HEK293 (cell line): Measurements from ENCODE around the gene ENDOU.
A peak's percentile ranks its signal among the peaks of the same experiment; 100 is the strongest.

Experiments
- CTCF ChIA-PET: fragments of 350-600 bp; formaldehyde crosslinking; extraction: SDS; loops from one replicate; lab custom pipeline; 2021; ENCODE audit warnings: antibody characterized with exemption; lab: Yijun Ruan, JAX
- POLR2A ChIA-PET: fragments of 300-600 bp; formaldehyde crosslinking; extraction: SDS; loops from one replicate; lab custom pipeline; 2020; ENCODE audit warnings: antibody characterized with exemption, inconsistent platforms; lab: Yijun Ruan, JAX
- H3K27ac ChIP-seq: fragments of 200-500 bp; sonication (Bioruptor generic); 2 replicates; pipeline ENCODE4 v1.5.1; 2014; ENCODE audit warnings: low read depth, low read length, control low read depth, inconsistent platforms; ENCODE audit errors: extremely low read depth
- H3K36me3 ChIP-seq, 2 experiments: fragments of 200-500 bp in 1 of 2; sonication (Bioruptor generic) in 1 of 2; 1 replicate in 1 of 2; 2 replicates in 1 of 2; pipeline ENCODE4 v1.5.1; 2014 to 2017; ENCODE audit warnings: inconsistent platforms in 2 of 2, low read length in 2 of 2; ENCODE audit not compliant: control insufficient read depth in 2 of 2, insufficient read depth in 1 of 2
- H3K4me1 ChIP-seq: fragments of 200-500 bp; sonication (Bioruptor generic); 2 replicates; pipeline ENCODE4 v1.5.1; 2014; ENCODE audit warnings: mild to moderate bottlenecking, low read length, inconsistent platforms; ENCODE audit not compliant: control insufficient read depth, insufficient read depth
- H3K4me3 ChIP-seq: 2 replicates; pipeline ENCODE4 v1.5.1; 2011; ENCODE audit warnings: low read depth, mild to moderate bottlenecking, control low read depth, low read length, moderate library complexity
- H3K9me3 ChIP-seq: fragments of 200-500 bp; sonication (Bioruptor generic); 2 replicates; pipeline ENCODE4 v1.5.1; 2014; ENCODE audit warnings: low read depth, low read length, inconsistent platforms; ENCODE audit not compliant: control insufficient read depth, insufficient read depth
- KLF16 ChIP-seq: fragments of 450-650 bp; formaldehyde crosslinking; IDR thresholded peaks from 2 replicates; pipeline ENCODE4 v1.5.1; 2017; ENCODE audit warnings: missing biosample characterization, missing genetic modification characterization
- KLF8 ChIP-seq: fragments of 450-650 bp; formaldehyde crosslinking; IDR thresholded peaks from 2 replicates; pipeline ENCODE4 v1.5.1; 2016; ENCODE audit warnings: missing biosample characterization, missing genetic modification characterization
- KLF9 ChIP-seq: fragments of 450-650 bp; formaldehyde crosslinking; IDR thresholded peaks from 2 replicates; pipeline ENCODE4 v1.5.1; 2016; ENCODE audit warnings: missing biosample characterization, missing genetic modification characterization, low read depth
- MYNN ChIP-seq: fragments of 450-650 bp; formaldehyde crosslinking; IDR thresholded peaks from 2 replicates; pipeline ENCODE4 v1.5.1; 2016; ENCODE audit warnings: missing biosample characterization, missing genetic modification characterization, borderline replicate concordance
- OVOL3 ChIP-seq: fragments of 450-650 bp; formaldehyde crosslinking; IDR thresholded peaks from 2 replicates; pipeline ENCODE4 v1.5.1; 2016; ENCODE audit warnings: missing biosample characterization, missing genetic modification characterization
- SETDB1 ChIP-seq: IDR thresholded peaks from one replicate; pipeline ENCODE4 v1.6.1; 2017; ENCODE audit warnings: mild to moderate bottlenecking, low read length, moderate library complexity, mixed read lengths; ENCODE audit not compliant: insufficient read length
- ZBTB17 ChIP-seq: fragments of 450-650 bp; formaldehyde crosslinking; IDR thresholded peaks from 2 replicates; pipeline ENCODE4 v1.5.1; 2016; ENCODE audit warnings: missing biosample characterization, missing genetic modification characterization
- ZFP69B ChIP-seq: fragments of 450-650 bp; formaldehyde crosslinking; IDR thresholded peaks from 2 replicates; pipeline ENCODE4 v1.5.1; 2016; ENCODE audit warnings: missing biosample characterization, missing genetic modification characterization
- ZNF121 ChIP-seq: fragments of 450-650 bp; formaldehyde crosslinking; IDR thresholded peaks from 2 replicates; pipeline ENCODE4 v1.5.1; 2016; ENCODE audit warnings: missing biosample characterization, missing genetic modification characterization
- ZNF133 ChIP-seq: fragments of 450-650 bp; formaldehyde crosslinking; IDR thresholded peaks from 2 replicates; pipeline ENCODE4 v1.5.1; 2016; ENCODE audit warnings: missing biosample characterization, missing genetic modification characterization
- ZNF155 ChIP-seq: fragments of 450-650 bp; formaldehyde crosslinking; IDR thresholded peaks from 2 replicates; pipeline ENCODE4 v1.5.1; 2016; ENCODE audit warnings: missing biosample characterization, missing genetic modification characterization
- ZNF350 ChIP-seq: fragments of 450-650 bp; formaldehyde crosslinking; IDR thresholded peaks from 2 replicates; pipeline ENCODE4 v1.5.0; 2017; ENCODE audit warnings: missing biosample characterization, mild to moderate bottlenecking, missing genetic modification characterization
- ZNF623 ChIP-seq: fragments of 450-650 bp; formaldehyde crosslinking; IDR thresholded peaks from 2 replicates; pipeline ENCODE4 v1.5.1; 2016; ENCODE audit warnings: missing biosample characterization, missing genetic modification characterization
- ZNF792 ChIP-seq: fragments of 450-650 bp; formaldehyde crosslinking; IDR thresholded peaks from 2 replicates; pipeline ENCODE4 v1.5.1; 2016; ENCODE audit warnings: missing biosample characterization, missing genetic modification characterization
- ZSCAN16 ChIP-seq: fragments of 450-650 bp; formaldehyde crosslinking; IDR thresholded peaks from 2 replicates; pipeline ENCODE4 v1.5.1; 2016; ENCODE audit warnings: missing biosample characterization, missing genetic modification characterization
- ZSCAN23 ChIP-seq: fragments of 450-650 bp; formaldehyde crosslinking; IDR thresholded peaks from 2 replicates; pipeline ENCODE4 v1.5.1; 2016; ENCODE audit warnings: missing biosample characterization, missing genetic modification characterization
- TF ChIP-seq, protein P1 (sequence below): fragments of 450-650 bp; formaldehyde crosslinking; IDR thresholded peaks from 2 replicates; pipeline ENCODE4 v1.5.1; 2017; ENCODE audit warnings: missing biosample characterization, missing genetic modification characterization
- TF ChIP-seq, protein P2 (sequence below): fragments of 450-650 bp; formaldehyde crosslinking; IDR thresholded peaks from 2 replicates; pipeline ENCODE4 v1.5.1; 2016; ENCODE audit warnings: missing biosample characterization, missing genetic modification characterization, borderline replicate concordance
- TF ChIP-seq, protein P3 (sequence below): fragments of 450-650 bp; formaldehyde crosslinking; IDR thresholded peaks from 2 replicates; pipeline ENCODE4 v1.5.1; 2016; ENCODE audit warnings: missing biosample characterization, missing genetic modification characterization, low read depth
- TF ChIP-seq, protein P4 (sequence below): fragments of 450-650 bp; formaldehyde crosslinking; IDR thresholded peaks from 2 replicates; pipeline ENCODE4 v1.5.1; 2016; ENCODE audit warnings: missing biosample characterization, missing genetic modification characterization
- TF ChIP-seq, protein P5 (sequence below): sonication (generic); formaldehyde crosslinking; IDR thresholded peaks from 2 replicates; pipeline ENCODE4 v1.8.1; 2022; ENCODE audit warnings: mild to moderate bottlenecking, moderate library complexity, missing genetic modification reagents
- TF ChIP-seq, protein P6 (sequence below): fragments of 450-650 bp; formaldehyde crosslinking; IDR thresholded peaks from 2 replicates; pipeline ENCODE4 v1.5.1; 2016; ENCODE audit warnings: missing biosample characterization, missing genetic modification characterization

The ENDOU gene

DNA sequence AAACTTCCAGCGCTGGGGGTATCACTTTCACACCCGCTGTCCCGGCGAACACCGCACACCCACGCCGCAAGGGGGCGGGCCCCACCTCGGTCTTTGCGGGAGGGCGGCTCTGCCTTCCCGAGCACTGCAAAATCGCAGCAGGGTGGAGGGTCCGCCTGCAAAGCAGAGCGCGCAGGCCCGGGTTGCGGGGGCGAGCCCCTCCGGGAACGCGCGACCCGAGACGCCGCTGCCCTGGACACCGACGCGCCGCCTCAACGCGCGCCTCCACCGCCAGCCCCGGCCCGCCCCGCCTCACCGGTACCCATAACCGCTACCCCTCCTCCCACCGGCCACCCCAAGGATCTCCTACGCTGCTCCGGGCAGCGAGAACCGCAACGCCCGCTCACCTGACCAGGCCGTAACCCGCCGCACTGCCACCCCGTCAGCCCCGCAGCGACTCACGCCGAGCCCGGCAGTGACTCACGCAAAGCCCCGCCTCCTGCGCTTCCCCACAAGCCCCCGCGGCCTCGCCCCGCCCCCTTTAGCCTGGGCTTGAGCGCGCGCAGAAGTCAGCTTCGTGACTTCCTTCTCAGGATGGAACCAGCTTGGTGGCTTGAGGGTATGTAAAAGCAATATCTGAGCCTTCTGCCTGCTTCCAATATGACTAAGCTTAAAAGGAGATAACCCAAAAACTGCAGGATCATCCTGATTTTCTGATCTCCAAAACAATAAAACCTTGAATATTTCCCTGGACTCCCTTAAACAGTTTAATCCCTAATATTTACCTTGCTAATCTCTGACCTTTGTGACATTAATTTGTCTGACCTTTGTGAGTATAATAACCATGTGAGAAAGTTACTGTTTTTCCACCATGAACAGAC, 19.5 kb downstream of the ENDOU start, which contains the start of gene RPAP3 (continued):
- TF ChIP-seq ZSCAN16 (tag by site-specific recombination): 0 out of 2 replicates have a peak, but pooled peaks have one; percentile 33
- no peak for TF ChIP-seq ZNF623 (tag by site-specific recombination)
- TF ChIP-seq, protein P1, sequence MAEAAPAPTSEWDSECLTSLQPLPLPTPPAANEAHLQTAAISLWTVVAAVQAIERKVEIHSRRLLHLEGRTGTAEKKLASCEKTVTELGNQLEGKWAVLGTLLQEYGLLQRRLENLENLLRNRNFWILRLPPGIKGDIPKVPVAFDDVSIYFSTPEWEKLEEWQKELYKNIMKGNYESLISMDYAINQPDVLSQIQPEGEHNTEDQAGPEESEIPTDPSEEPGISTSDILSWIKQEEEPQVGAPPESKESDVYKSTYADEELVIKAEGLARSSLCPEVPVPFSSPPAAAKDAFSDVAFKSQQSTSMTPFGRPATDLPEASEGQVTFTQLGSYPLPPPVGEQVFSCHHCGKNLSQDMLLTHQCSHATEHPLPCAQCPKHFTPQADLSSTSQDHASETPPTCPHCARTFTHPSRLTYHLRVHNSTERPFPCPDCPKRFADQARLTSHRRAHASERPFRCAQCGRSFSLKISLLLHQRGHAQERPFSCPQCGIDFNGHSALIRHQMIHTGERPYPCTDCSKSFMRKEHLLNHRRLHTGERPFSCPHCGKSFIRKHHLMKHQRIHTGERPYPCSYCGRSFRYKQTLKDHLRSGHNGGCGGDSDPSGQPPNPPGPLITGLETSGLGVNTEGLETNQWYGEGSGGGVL (tag by site-specific recombination): peak; percentile 26; the same call in 1 of the 2 replicates
- TF ChIP-seq KLF16 (tag by site-specific recombination): peak; percentile 85
- peak; percentile 36; the same call in 1 of the 2 replicates for TF ChIP-seq ZNF121
- TF ChIP-seq KLF9 (tag by site-specific recombination): peak; percentile 94

DNA sequence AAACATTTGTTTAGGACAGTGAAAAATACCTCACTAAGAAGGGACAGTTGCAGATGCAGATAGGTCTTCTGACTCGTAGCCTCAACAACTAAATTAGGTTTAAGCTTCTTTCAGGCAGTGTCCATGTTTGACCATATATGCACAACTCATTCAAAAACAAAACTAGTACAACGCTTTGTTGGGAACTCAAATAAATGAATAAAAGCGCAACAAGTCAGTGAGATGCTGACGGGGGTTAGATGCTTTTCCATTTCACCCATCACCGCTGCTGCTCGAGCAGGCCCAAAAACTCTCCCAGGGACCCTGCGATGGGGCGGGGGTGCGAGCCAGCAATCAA, 20.1 kb downstream of the ENDOU start:
- ChIA-PET POLR2A (interaction anchor here (1.5 kb wide), 1 partner anchor 134 kb away, joined by 4 read pairs; no protein-coding TSS in a partner anchor), CTCF (interaction anchor here (0.6 to 2.6 kb wide), 13 partner anchors 8 to 386 kb away, joined by 3 to 10 read pairs (median 3); no protein-coding TSS in a partner anchor)
- peak overlapping the region; percentile 44; the same call in 1 of the 2 replicates for H3K27ac ChIP-seq
- H3K4me1 ChIP-seq: no peaks in the 10 kb centered on the region
- no peaks in the 10 kb centered on the region for H3K9me3 ChIP-seq
- H3K4me3 ChIP-seq: peak overlapping the region; percentile 97
- H3K36me3 ChIP-seq: peaks cover 8 to 16% of the 10 kb centered on the region in 2 experiments
- no peak for TF ChIP-seq MYNN (tag by site-specific recombination)
- no peak for TF ChIP-seq ZNF133
- TF ChIP-seq ZNF792 (tag by site-specific recombination): no peak
- TF ChIP-seq ZBTB17 (tag by site-specific recombination): peak; percentile 50
- TF ChIP-seq, protein P2, sequence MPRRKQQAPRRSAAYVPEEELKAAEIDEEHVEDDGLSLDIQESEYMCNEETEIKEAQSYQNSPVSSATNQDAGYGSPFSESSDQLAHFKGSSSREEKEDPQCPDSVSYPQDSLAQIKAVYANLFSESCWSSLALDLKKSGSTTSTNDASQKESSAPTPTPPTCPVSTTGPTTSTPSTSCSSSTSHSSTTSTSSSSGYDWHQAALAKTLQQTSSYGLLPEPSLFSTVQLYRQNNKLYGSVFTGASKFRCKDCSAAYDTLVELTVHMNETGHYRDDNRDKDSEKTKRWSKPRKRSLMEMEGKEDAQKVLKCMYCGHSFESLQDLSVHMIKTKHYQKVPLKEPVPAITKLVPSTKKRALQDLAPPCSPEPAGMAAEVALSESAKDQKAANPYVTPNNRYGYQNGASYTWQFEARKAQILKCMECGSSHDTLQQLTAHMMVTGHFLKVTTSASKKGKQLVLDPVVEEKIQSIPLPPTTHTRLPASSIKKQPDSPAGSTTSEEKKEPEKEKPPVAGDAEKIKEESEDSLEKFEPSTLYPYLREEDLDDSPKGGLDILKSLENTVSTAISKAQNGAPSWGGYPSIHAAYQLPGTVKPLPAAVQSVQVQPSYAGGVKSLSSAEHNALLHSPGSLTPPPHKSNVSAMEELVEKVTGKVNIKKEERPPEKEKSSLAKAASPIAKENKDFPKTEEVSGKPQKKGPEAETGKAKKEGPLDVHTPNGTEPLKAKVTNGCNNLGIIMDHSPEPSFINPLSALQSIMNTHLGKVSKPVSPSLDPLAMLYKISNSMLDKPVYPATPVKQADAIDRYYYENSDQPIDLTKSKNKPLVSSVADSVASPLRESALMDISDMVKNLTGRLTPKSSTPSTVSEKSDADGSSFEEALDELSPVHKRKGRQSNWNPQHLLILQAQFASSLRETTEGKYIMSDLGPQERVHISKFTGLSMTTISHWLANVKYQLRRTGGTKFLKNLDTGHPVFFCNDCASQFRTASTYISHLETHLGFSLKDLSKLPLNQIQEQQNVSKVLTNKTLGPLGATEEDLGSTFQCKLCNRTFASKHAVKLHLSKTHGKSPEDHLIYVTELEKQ (tag by site-specific recombination): no peak
- TF ChIP-seq, protein P3, sequence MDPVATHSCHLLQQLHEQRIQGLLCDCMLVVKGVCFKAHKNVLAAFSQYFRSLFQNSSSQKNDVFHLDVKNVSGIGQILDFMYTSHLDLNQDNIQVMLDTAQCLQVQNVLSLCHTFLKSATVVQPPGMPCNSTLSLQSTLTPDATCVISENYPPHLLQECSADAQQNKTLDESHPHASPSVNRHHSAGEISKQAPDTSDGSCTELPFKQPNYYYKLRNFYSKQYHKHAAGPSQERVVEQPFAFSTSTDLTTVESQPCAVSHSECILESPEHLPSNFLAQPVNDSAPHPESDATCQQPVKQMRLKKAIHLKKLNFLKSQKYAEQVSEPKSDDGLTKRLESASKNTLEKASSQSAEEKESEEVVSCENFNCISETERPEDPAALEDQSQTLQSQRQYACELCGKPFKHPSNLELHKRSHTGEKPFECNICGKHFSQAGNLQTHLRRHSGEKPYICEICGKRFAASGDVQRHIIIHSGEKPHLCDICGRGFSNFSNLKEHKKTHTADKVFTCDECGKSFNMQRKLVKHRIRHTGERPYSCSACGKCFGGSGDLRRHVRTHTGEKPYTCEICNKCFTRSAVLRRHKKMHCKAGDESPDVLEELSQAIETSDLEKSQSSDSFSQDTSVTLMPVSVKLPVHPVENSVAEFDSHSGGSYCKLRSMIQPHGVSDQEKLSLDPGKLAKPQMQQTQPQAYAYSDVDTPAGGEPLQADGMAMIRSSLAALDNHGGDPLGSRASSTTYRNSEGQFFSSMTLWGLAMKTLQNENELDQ (tag by site-specific recombination): no peak
- TF ChIP-seq ZFP69B (tag by site-specific recombination): no peak
- TF ChIP-seq, protein P4, sequence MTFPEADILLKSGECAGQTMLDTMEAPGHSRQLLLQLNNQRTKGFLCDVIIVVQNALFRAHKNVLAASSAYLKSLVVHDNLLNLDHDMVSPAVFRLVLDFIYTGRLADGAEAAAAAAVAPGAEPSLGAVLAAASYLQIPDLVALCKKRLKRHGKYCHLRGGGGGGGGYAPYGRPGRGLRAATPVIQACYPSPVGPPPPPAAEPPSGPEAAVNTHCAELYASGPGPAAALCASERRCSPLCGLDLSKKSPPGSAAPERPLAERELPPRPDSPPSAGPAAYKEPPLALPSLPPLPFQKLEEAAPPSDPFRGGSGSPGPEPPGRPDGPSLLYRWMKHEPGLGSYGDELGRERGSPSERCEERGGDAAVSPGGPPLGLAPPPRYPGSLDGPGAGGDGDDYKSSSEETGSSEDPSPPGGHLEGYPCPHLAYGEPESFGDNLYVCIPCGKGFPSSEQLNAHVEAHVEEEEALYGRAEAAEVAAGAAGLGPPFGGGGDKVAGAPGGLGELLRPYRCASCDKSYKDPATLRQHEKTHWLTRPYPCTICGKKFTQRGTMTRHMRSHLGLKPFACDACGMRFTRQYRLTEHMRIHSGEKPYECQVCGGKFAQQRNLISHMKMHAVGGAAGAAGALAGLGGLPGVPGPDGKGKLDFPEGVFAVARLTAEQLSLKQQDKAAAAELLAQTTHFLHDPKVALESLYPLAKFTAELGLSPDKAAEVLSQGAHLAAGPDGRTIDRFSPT: no peak
- TF ChIP-seq, protein P5, sequence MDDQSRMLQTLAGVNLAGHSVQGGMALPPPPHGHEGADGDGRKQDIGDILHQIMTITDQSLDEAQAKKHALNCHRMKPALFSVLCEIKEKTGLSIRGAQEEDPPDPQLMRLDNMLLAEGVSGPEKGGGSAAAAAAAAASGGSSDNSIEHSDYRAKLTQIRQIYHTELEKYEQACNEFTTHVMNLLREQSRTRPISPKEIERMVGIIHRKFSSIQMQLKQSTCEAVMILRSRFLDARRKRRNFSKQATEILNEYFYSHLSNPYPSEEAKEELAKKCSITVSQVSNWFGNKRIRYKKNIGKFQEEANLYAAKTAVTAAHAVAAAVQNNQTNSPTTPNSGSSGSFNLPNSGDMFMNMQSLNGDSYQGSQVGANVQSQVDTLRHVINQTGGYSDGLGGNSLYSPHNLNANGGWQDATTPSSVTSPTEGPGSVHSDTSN: no peak
- no peak for TF ChIP-seq ZNF350
- TF ChIP-seq KLF8 (tag by site-specific recombination): no peak
- TF ChIP-seq OVOL3 (tag by site-specific recombination): no peak
- no peak for TF ChIP-seq SETDB1
- no peak for TF ChIP-seq ZNF155 (tag by site-specific recombination)
- TF ChIP-seq ZSCAN23 (tag by site-specific recombination): no peak
- TF ChIP-seq, protein P6, sequence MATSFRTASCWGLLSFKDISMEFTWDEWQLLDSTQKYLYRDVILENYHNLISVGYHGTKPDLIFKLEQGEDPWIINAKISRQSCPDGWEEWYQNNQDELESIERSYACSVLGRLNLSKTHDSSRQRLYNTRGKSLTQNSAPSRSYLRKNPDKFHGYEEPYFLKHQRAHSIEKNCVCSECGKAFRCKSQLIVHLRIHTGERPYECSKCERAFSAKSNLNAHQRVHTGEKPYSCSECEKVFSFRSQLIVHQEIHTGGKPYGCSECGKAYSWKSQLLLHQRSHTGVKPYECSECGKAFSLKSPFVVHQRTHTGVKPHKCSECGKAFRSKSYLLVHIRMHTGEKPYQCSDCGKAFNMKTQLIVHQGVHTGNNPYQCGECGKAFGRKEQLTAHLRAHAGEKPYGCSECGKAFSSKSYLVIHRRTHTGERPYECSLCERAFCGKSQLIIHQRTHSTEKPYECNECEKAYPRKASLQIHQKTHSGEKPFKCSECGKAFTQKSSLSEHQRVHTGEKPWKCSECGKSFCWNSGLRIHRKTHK (tag by site-specific recombination): no peak
